ENCODE measurements around the gene TMEM263. TPM values are rescaled to one million over a fixed set of nuclear protein-coding genes. Genes with fewer than 3 reads are reported as not detected.

Gene TMEM263
- total RNA-seq, 1 experiment from 2014 or later, result 11.8 TPM

DNA sequence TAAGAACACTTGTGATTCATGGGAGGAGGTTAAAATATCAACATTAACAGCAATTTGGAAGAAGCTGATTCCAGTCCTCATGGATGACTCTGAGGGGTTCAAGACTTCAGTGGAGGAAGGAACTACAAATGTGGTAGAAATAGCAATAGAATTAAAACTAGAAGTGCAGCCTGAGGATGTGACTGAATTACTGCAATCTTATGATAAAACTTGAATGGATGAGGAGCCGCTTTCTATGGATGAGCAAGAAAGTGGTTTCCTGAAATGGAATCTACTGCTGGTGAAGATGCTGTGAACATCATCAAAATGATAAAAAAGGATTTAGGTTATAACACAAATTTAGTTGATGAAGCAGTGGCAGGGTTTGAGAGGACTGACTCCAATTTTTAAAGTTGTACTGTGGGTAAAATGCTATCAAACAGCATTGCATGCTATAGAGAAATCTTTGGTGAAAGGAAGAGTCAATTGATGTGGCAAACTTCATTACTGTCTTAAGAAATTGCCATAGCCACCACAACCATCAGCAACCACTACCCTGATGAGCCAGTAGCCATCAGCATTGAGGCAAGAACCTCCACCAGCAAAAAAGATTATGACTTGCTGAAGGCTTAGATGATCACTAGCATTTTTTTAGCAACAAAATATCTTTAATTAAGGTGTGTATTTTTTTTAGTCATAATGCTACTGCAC is 57.2 kb downstream of the TMEM263 start:
- H3K14ac ChIP-seq (ENCODE audit: insufficient read depth, low read length), result no peak overlapping the region
- no peak overlapping the region for H4K5ac ChIP-seq (ENCODE audit: insufficient read length, low read depth, low read length)
- no peak overlapping the region for H3K56ac ChIP-seq (ENCODE audit: insufficient read length, low read depth, low read length)
- H4K20me1 ChIP-seq (ENCODE audit: control insufficient read depth, insufficient read depth, insufficient read length), result no peaks in the 10 kb centered on the region
- H2BK12ac ChIP-seq (ENCODE audit: insufficient read length, low read depth, low read length), result no peak overlapping the region
- no peak overlapping the region for H2BK120ac ChIP-seq (ENCODE audit: low read depth, low read length, poor library complexity, severe bottlenecking)
- Mint-ChIP-seq H3K4me3 (no peak overlapping the region), H3K36me3 (ENCODE audit: insufficient read depth in 1 of 3, low read depth in 3 of 3) (peaks cover 0 to 5% (median 3%) of the 10 kb centered on the region in 3 experiments; a peak in 4 of 7 replicates), H3K27me3 (ENCODE audit: low read depth) (no peaks in the 10 kb centered on the region), H3K9me3 (no peaks in the 10 kb centered on the region), H3K4me1 (no peaks in the 10 kb centered on the region), H3K27ac (no peak overlapping the region)
- DNase-seq, result no peak
- H2AFZ ChIP-seq (ENCODE audit: low read length), result no peak overlapping the region
- no CpG with 5 or more reads among the region's 1 CpG for WGBS (ENCODE audit: extremely low coverage, insufficient read length, low lambda C conversion rate)
- no peak overlapping the region for H3K4me2 ChIP-seq (ENCODE audit: insufficient read depth, insufficient read length, low read length)
- H3K4me1 ChIP-seq (ENCODE audit: insufficient read depth, low read length), result no peaks in the 10 kb centered on the region
- no peak overlapping the region for H3K4ac ChIP-seq (ENCODE audit: low read depth, low read length)
- no peaks in the 10 kb centered on the region for H3K23me2 ChIP-seq (ENCODE audit: insufficient read length, low read depth, low read length, poor library complexity, severe bottlenecking)
- no peak overlapping the region for H4K91ac ChIP-seq (ENCODE audit: insufficient read length, low read depth, low read length)
- H3K9me3 ChIP-seq (ENCODE audit: control insufficient read depth, low read depth, low read length), result no peaks in the 10 kb centered on the region
- H2AK5ac ChIP-seq (ENCODE audit: insufficient read length, low read length), result no peak overlapping the region
- no peak overlapping the region for H3K23ac ChIP-seq (ENCODE audit: insufficient read length, low read depth, low read length)
- H3T11ph ChIP-seq (ENCODE audit: low read length), result no peak overlapping the region
- no peak overlapping the region for H2BK20ac ChIP-seq (ENCODE audit: low read depth, low read length, poor library complexity, severe bottlenecking)
- H3K79me1 ChIP-seq (ENCODE audit: insufficient read depth, low read depth, low read length, poor library complexity, severe bottlenecking), result no peaks in the 10 kb centered on the region
- H2BK5ac ChIP-seq (ENCODE audit: insufficient read length, low read length), result no peak overlapping the region
- TF ChIP-seq CTCF (conservative IDR thresholded peaks at IDR 0.05), result no peak
- no peak overlapping the region for H3K27ac ChIP-seq (ENCODE audit: insufficient read length, low read depth, low read length)
- H3K9ac ChIP-seq (ENCODE audit: extremely low read depth, insufficient read length, low read length), result no peak overlapping the region
- no peaks in the 10 kb centered on the region for H3K27me3 ChIP-seq (ENCODE audit: insufficient read depth, low read length)
- no peaks in the 10 kb centered on the region for H3K79me2 ChIP-seq (ENCODE audit: insufficient read depth, low read length)
- H4K8ac ChIP-seq (replicated peaks; ENCODE audit: insufficient read length, low read depth, low read length), result no peak overlapping the region
- H2BK15ac ChIP-seq (ENCODE audit: low read depth, low read length), result no peak overlapping the region
- H3K18ac ChIP-seq (ENCODE audit: insufficient read length, low read depth, low read length), result no peak overlapping the region

Measured in H9 (cell line).